ENCODE measurements around the gene TMEM52. TPM values are rescaled to one million over a fixed set of nuclear protein-coding genes. Genes with fewer than 3 reads are reported as not detected.
A peak's percentile ranks its signal among the peaks of the same experiment; 100 is the strongest.

The TMEM52 gene
- total and polyA plus RNA-seq, 2 experiments from 2014 or later: 3.6 to 5.8 TPM

DNA sequence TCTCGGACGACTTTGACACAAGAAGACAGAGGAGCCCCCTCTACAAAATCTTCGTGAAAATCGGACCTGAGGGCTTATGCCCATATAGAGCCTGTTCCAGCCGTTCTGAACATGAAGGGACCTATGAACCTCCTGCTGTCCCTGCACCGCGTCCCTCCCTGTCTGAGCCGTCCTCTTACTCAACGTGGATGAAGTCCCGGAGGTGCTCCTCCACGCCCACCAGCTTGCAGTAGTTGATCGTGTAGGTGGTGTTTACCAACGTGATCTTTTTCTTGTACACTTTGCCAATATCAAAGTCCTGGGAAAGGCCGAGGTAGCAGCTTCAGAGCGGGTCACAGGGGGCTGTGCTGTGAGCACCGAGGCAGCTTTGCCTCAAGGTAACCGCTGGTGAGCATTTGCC is 44.5 kb upstream of the TMEM52 start:
- Histone ChIP-seq H2AFZ (no peak overlapping the region), H4K20me1 (ENCODE audit: insufficient read depth, poor library complexity, severe bottlenecking) (no peaks in the 10 kb centered on the region), H3K9me2 (replicated peaks; ENCODE audit: insufficient read depth) (no peaks in the 10 kb centered on the region), H3K4me1 (ENCODE audit: insufficient read depth) (peaks cover 9% of the 10 kb centered on the region), H3K27ac (no peak overlapping the region), H3K9me3 (ENCODE audit: low read depth) (no peaks in the 10 kb centered on the region), H3K79me2 (no peaks in the 10 kb centered on the region), H3K27me3 (no peaks in the 10 kb centered on the region), H3K4me3 (no peak overlapping the region), H3K4me2 (no peak overlapping the region), H3K36me3 (replicated peaks; ENCODE audit: insufficient read depth, low read depth) (no peaks in the 10 kb centered on the region)
- no peak for DNase-seq (ENCODE audit: low spot score)
- no peak for TF ChIP-seq EZH2 (IDR thresholded peaks at IDR 0.05; ENCODE audit: borderline replicate concordance)
- no peak for TF ChIP-seq EZH2phosphoT487 (IDR thresholded peaks at IDR 0.05; ENCODE audit: low read depth, severe bottlenecking, unreplicated experiment)
- no peak for TF ChIP-seq CTCF (IDR thresholded peaks at IDR 0.05; ENCODE audit: poor library complexity)
- whole genome bisulfite sequencing (ENCODE audit: low lambda C conversion rate, missing lambda C conversion rate): 83% methylated on average over 17 of the region's 17 CpGs

- no peak overlapping the region for H3K4me2 ChIP-seq
- H3K79me2 ChIP-seq: no peaks in the 10 kb centered on the region
- H3K27ac ChIP-seq: no peak overlapping the region
- H4K20me1 ChIP-seq (ENCODE audit: insufficient read depth, poor library complexity, severe bottlenecking): no peaks in the 10 kb centered on the region
- peaks cover 9% of the 10 kb centered on the region for H3K4me1 ChIP-seq (ENCODE audit: insufficient read depth)
- H3K4me3 ChIP-seq: no peak overlapping the region
- no peaks in the 10 kb centered on the region for H3K9me3 ChIP-seq (ENCODE audit: low read depth)
- H3K36me3 ChIP-seq (replicated peaks; ENCODE audit: insufficient read depth, low read depth): no peaks in the 10 kb centered on the region
- TF ChIP-seq EZH2 (IDR thresholded peaks at IDR 0.05; ENCODE audit: borderline replicate concordance) (no peak), CTCF (IDR thresholded peaks at IDR 0.05; ENCODE audit: poor library complexity) (no peak), EZH2phosphoT487 (IDR thresholded peaks at IDR 0.05; ENCODE audit: low read depth, severe bottlenecking, unreplicated experiment) (no peak)
- H2AFZ ChIP-seq: no peak overlapping the region
- H3K27me3 ChIP-seq: no peaks in the 10 kb centered on the region
- no peak for DNase-seq (ENCODE audit: low spot score)
- no peaks in the 10 kb centered on the region for H3K9me2 ChIP-seq (replicated peaks; ENCODE audit: insufficient read depth)
- 86% methylated on average over 2 of the region's 2 CpGs for WGBS (ENCODE audit: low lambda C conversion rate, missing lambda C conversion rate)
These were observed 43.7 kb upstream of the TMEM52 start for GRCh38 chr1:1962752-1963151.

- H2AFZ ChIP-seq: no peak overlapping the region
- H3K4me2 ChIP-seq: peak overlapping the region; percentile 65
- 72% methylated on average over 17 of the region's 17 CpGs for WGBS (ENCODE audit: low lambda C conversion rate, missing lambda C conversion rate)
These were observed 41.6 kb upstream of the TMEM52 start for GRCh38 chr1:1960480-1961196.

More at GRCh38 chr1:1960480-1961196, 41.6 kb upstream of the TMEM52 start:
- TF ChIP-seq EZH2 (IDR thresholded peaks at IDR 0.05; ENCODE audit: borderline replicate concordance): no peak
- no peak for TF ChIP-seq CTCF (IDR thresholded peaks at IDR 0.05; ENCODE audit: poor library complexity)
- TF ChIP-seq EZH2phosphoT487 (IDR thresholded peaks at IDR 0.05; ENCODE audit: low read depth, severe bottlenecking, unreplicated experiment): no peak
- H3K79me2 ChIP-seq: no peaks in the 10 kb centered on the region
- no peaks in the 10 kb centered on the region for H3K27me3 ChIP-seq
- H3K36me3 ChIP-seq (replicated peaks; ENCODE audit: insufficient read depth, low read depth): no peaks in the 10 kb centered on the region
- H3K9me2 ChIP-seq (replicated peaks; ENCODE audit: insufficient read depth): no peaks in the 10 kb centered on the region
- DNase-seq (ENCODE audit: low spot score): no peak
- no peaks in the 10 kb centered on the region for H3K9me3 ChIP-seq (ENCODE audit: low read depth)
- H3K4me3 ChIP-seq: no peak overlapping the region
- H3K27ac ChIP-seq: no peak overlapping the region
- no peaks in the 10 kb centered on the region for H4K20me1 ChIP-seq (ENCODE audit: insufficient read depth, poor library complexity, severe bottlenecking)
- H3K4me1 ChIP-seq (ENCODE audit: insufficient read depth): peaks cover 9% of the 10 kb centered on the region

Data from hepatocyte (in vitro differentiated cells).